ENCODE data around the gene SLC4A1AP. TPM values are rescaled to one million over a fixed set of nuclear protein-coding genes. Genes with fewer than 3 reads are reported as not detected.
"Not testable (repeated sequence)": the region's sequence is repeated elsewhere in the genome, so short reads cannot be mapped to it uniquely, and the experiment has no call there.

Gene SLC4A1AP
- total RNA-seq, 1 experiment from 2014 or later, result 33.8 TPM

DNA sequence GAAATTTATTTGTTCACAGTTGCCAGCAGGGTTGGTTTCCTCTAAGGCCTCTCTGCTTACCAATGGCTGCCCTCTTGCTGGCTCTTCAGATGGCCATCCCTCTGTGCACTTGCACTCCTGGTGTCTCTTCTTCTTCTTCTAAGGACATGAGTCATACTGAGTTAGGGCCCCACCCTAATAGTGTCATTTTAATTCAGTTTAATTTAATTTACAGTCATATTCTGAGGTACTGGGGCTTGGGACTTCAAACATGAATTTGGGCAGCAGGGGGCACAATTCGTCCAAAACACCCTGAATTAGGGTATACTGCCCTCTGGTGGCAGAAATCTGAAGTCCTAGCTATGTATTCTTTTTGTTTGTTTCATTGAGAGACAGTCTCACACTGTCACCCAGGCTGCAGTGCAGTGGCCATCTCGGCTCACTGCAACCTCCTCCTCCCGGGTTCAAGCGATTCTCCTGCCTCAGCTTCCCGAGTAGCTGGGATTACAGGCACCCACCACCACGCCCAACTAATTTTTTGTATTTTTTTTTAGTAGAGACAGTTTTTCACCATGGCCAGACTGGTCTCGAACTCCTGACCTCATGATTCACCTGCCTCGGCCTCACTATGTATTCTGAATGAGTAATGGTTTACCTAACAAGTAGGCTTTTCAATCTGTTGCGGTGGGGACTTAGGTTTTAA, 19.8 kb downstream of the SLC4A1AP start:
- Mint-ChIP-seq H3K27ac (ENCODE audit: unreplicated experiment) (peak overlapping the region; percentile 81), H3K27me3 (ENCODE audit: insufficient read depth, unreplicated experiment) (no peaks in the 10 kb centered on the region), H3K4me1 (ENCODE audit: low read depth, unreplicated experiment) (peaks cover 14% of the 10 kb centered on the region), H3K36me3 (ENCODE audit: insufficient read depth, unreplicated experiment) (peaks cover 52% of the 10 kb centered on the region), H3K9me3 (ENCODE audit: unreplicated experiment) (no peaks in the 10 kb centered on the region), H3K4me3 (ENCODE audit: unreplicated experiment) (no peak overlapping the region)
- TF ChIP-seq, protein P1, sequence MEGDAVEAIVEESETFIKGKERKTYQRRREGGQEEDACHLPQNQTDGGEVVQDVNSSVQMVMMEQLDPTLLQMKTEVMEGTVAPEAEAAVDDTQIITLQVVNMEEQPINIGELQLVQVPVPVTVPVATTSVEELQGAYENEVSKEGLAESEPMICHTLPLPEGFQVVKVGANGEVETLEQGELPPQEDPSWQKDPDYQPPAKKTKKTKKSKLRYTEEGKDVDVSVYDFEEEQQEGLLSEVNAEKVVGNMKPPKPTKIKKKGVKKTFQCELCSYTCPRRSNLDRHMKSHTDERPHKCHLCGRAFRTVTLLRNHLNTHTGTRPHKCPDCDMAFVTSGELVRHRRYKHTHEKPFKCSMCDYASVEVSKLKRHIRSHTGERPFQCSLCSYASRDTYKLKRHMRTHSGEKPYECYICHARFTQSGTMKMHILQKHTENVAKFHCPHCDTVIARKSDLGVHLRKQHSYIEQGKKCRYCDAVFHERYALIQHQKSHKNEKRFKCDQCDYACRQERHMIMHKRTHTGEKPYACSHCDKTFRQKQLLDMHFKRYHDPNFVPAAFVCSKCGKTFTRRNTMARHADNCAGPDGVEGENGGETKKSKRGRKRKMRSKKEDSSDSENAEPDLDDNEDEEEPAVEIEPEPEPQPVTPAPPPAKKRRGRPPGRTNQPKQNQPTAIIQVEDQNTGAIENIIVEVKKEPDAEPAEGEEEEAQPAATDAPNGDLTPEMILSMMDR (IDR thresholded peaks at IDR 0.05; ENCODE audit: insufficient read depth in 1 of 2, low read depth in 1 of 2, low read length in 1 of 2, severe bottlenecking in 1 of 2, unreplicated experiment in 1 of 2), result peak; percentile 99 to 100
- ChIA-PET POLR2A (interaction anchor here (0.5 to 2.0 kb wide), 5 partner anchors 20 to 854 kb away, joined by 3 to 10 read pairs (median 3); partner anchors contain the start of genes PPM1G, SLC4A1AP and SUPT7L), CTCF (interaction anchor here (0.5 to 3.7 kb wide), 33 partner anchors 9 to 1068 kb away, joined by 3 to 29 read pairs (median 4); partner anchors contain the start of genes CCDC121, GPN1, NRBP1 and PPM1G)
- peak; percentile 82 to 93 for DNase-seq
- H3K27me3 ChIP-seq (replicated peaks; ENCODE audit: control insufficient read depth, insufficient read depth, low read length), result no peaks in the 10 kb centered on the region
- no TSS peak for BruUV-seq (replicated peaks)
- H3K4me3 ChIP-seq (ENCODE audit: low read depth, low read length), result no peak overlapping the region
- H3K36me3 ChIP-seq (ENCODE audit: control insufficient read depth, insufficient read depth, low read length), result peaks cover 2% of the 10 kb centered on the region
- H3K9me3 ChIP-seq, result no peaks in the 10 kb centered on the region
- intact Hi-C loops (cut with micrococcal nuclease; ENCODE audit: unreplicated experiment), result loop anchor here (1.0 kb wide), 1 partner anchor 19 kb away; no protein-coding TSS in a partner anchor
- peaks cover 28% of the 10 kb centered on the region for H3K4me1 ChIP-seq

DNA sequence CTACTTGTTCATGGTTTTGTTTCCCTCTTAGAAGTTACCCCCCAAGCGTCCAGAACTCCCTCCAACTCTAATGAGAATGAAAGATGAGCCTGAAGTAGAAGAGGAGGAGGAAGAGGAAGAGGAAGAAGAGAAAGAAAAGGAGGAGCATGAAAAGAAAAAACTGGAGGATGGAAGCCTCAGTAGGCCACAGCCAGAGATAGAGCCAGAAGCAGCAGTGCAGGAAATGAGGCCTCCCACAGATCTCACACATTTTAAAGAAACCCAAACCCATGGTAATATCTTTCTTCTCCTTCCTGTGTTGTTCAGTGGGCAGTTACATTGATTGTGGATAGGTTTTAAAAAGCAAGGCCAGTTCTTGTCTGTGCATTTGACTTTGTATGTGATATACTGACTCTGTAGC, 21.3 kb downstream of the SLC4A1AP start:
- POLR2A ChIA-PET; intact Hi-C loops (cut with micrococcal nuclease; ENCODE audit: unreplicated experiment); H3K9me3 Mint-ChIP-seq (ENCODE audit: unreplicated experiment); H3K27me3 ChIP-seq (replicated peaks; ENCODE audit: control insufficient read depth, insufficient read depth, low read length); H3K4me3 Mint-ChIP-seq (ENCODE audit: unreplicated experiment); H3K27me3 Mint-ChIP-seq (ENCODE audit: insufficient read depth, unreplicated experiment); H3K27ac Mint-ChIP-seq (ENCODE audit: unreplicated experiment); H3K36me3 ChIP-seq (ENCODE audit: control insufficient read depth, insufficient read depth, low read length); H3K9me3 ChIP-seq; H3K4me3 ChIP-seq (ENCODE audit: low read depth, low read length); BruUV-seq (replicated peaks); DNase-seq: not testable (repeated sequence)
- H3K36me3 Mint-ChIP-seq (ENCODE audit: insufficient read depth, unreplicated experiment), result peaks cover 39% of the 10 kb centered on the region
- H3K4me1 Mint-ChIP-seq (ENCODE audit: low read depth, unreplicated experiment), result peaks cover 14% of the 10 kb centered on the region
- peaks cover 28% of the 10 kb centered on the region for H3K4me1 ChIP-seq
- CTCF ChIA-PET, result interaction anchor here (3.7 kb wide), 1 partner anchor 20 kb away, joined by 29 read pairs; no protein-coding TSS in a partner anchor

DNA sequence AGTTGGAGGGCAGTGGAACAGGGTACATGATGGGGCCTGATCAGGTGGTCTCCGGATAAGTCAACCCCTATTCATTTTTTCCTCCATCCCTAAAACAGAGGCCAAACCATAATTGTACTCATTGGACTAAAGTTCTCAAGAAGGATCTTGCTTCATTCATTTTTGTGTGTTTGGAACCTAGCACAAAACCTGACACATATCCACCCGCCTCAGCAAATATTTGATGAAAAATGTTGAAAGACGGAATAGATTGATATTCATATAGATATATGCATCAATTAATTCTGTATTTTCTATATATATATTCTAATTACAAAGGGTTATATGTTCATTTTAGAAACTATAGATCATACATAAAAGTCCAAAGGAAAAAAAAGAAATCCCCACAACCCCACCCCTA, 21.9 kb downstream of the SLC4A1AP start:
- H3K36me3 ChIP-seq (ENCODE audit: control insufficient read depth, insufficient read depth, low read length), result peaks cover 3% of the 10 kb centered on the region
- H3K9me3 Mint-ChIP-seq (ENCODE audit: unreplicated experiment), result no peaks in the 10 kb centered on the region
- H3K4me1 ChIP-seq, result peaks cover 28% of the 10 kb centered on the region
- H3K4me3 Mint-ChIP-seq (ENCODE audit: unreplicated experiment), result no peak overlapping the region
- peaks cover 39% of the 10 kb centered on the region for H3K36me3 Mint-ChIP-seq (ENCODE audit: insufficient read depth, unreplicated experiment)
- TF ChIP-seq, protein P1 (IDR thresholded peaks at IDR 0.05; ENCODE audit: insufficient read depth in 1 of 2, low read depth in 1 of 2, low read length in 1 of 2, severe bottlenecking in 1 of 2, unreplicated experiment in 1 of 2), result no peak
- H3K4me1 Mint-ChIP-seq (ENCODE audit: low read depth, unreplicated experiment), result peaks cover 14% of the 10 kb centered on the region
- no peaks in the 10 kb centered on the region for H3K27me3 ChIP-seq (replicated peaks; ENCODE audit: control insufficient read depth, insufficient read depth, low read length)
- no peak overlapping the region for H3K4me3 ChIP-seq (ENCODE audit: low read depth, low read length)
- no peaks in the 10 kb centered on the region for H3K27me3 Mint-ChIP-seq (ENCODE audit: insufficient read depth, unreplicated experiment)
- BruUV-seq (replicated peaks), result no TSS peak
- DNase-seq, result no peak
- no peaks in the 10 kb centered on the region for H3K9me3 ChIP-seq
- intact Hi-C loops (cut with micrococcal nuclease; ENCODE audit: unreplicated experiment), result no loop called here
- POLR2A ChIA-PET, result no interaction called here
- no peak overlapping the region for H3K27ac Mint-ChIP-seq (ENCODE audit: unreplicated experiment)
- CTCF ChIA-PET, result no interaction called here

All from Caco-2 (cell line).